Activated CD8-positive, alpha-beta memory T cell treated with anti-CD3 and anti-CD28 coated beads for 36 hours (primary cell): ENCODE measurements around the gene TEP1. TPM values are rescaled to one million over a fixed set of nuclear protein-coding genes. Genes with fewer than 3 reads are reported as not detected.
"Not testable (repeated sequence)": the region's sequence is repeated elsewhere in the genome, so short reads cannot be mapped to it uniquely, and the experiment has no call there.

Source experiments
- CTCF ChIA-PET: fragments of 350-600 bp; sonication (Branson Sonifier 250); formaldehyde crosslinking; loops from one replicate; lab custom pipeline; 2021; ENCODE audit warnings: antibody characterized with exemption; lab: Charles Lee
- POLR2A ChIA-PET: fragments of 350-600 bp; sonication (Branson Sonifier 250); formaldehyde crosslinking; loops from one replicate; lab custom pipeline; 2021; ENCODE audit warnings: antibody characterized with exemption; lab: Charles Lee
- total RNA-seq, 2 experiments: library from RNA; stranded (reverse); gene quantifications; one replicate each; pipeline ENCODE4 v1.2.3, GENCODE V29; 2021

TEP1 gene
- total RNA-seq: 10 to 100 TPM; 29.9 to 31.6 TPM

- POLR2A ChIA-PET: interaction anchor here (0.6 to 2.4 kb wide), 6 partner anchors 42 to 310 kb away, joined by 3 to 15 read pairs (median 4); partner anchors contain the start of genes APEX1, PARP2 and PNP
- CTCF ChIA-PET: interaction anchor here (1.1 to 1.9 kb wide), 5 partner anchors 8 to 85 kb away, joined by 3 to 5 read pairs (median 3); partner anchors contain the start of gene PARP2
Measured at GRCh38 chr14:20412876-20413743, at the start of gene TEP1. TSS of gene TEP1 (minus strand) at chr14:20413501. CDS start at chr14:20408439, 5,062 bp downstream.

GRCh38 chr14:20461225-20462141, 48.2 kb upstream of the TEP1 start, which contains the start of gene PIP4P1:
TSS of gene PIP4P1 (minus strand) at chr14:20461434. CDS start at chr14:20461325, 109 bp downstream.
- ChIA-PET POLR2A (interaction anchor here (0.6 to 1.7 kb wide), 6 partner anchors 8 to 128 kb away, joined by 3 to 19 read pairs (median 6); partner anchors contain the start of genes CCNB1IP1, PARP2 and PNP), CTCF (interaction anchor here (0.6 to 2.2 kb wide), 5 partner anchors 8 to 152 kb away, joined by 3 to 6 read pairs (median 4); partner anchors contain the start of genes PARP2 and PNP)

DNA sequence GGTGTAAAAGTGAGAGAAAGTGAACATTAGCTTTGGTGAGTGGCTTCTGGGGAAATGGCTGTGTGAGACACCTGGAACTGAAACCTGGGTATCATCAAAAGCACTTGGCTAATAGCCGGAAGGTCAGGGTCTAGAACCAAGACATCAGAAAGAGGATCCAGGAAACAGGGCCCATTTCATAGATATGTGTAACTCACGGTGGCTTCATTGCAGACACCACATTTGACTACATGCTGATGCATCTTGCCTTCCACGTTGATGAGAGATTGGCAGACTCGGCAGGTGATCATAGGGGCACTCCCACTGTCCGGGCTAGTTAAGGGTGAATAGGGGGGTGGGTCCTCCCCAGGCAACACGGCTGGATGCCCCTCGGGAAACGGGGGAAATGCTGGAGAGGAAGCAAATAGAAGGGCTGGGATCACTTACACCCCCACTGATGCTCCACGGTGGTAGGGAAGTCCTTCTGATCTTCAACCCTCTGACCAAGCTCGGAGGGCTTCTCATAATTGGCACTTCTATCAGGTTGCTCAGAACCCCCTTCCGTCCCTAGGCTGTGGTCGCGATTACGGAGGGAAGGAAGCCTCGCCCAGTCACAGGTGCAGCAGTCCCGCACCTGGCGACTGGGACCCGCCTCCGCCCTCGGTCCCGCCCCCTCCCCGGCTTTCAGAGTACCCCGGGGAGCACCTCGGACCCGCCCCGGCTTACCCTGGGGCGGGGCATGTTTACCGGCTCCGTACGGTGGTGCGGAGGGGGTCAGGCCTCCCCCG, 47.3 kb upstream of the TEP1 start:
- CTCF ChIA-PET: interaction anchor here (0.6 to 2.2 kb wide), 5 partner anchors 9 to 153 kb away, joined by 3 to 6 read pairs (median 4); partner anchors contain the start of genes PARP2 and PNP

DNA sequence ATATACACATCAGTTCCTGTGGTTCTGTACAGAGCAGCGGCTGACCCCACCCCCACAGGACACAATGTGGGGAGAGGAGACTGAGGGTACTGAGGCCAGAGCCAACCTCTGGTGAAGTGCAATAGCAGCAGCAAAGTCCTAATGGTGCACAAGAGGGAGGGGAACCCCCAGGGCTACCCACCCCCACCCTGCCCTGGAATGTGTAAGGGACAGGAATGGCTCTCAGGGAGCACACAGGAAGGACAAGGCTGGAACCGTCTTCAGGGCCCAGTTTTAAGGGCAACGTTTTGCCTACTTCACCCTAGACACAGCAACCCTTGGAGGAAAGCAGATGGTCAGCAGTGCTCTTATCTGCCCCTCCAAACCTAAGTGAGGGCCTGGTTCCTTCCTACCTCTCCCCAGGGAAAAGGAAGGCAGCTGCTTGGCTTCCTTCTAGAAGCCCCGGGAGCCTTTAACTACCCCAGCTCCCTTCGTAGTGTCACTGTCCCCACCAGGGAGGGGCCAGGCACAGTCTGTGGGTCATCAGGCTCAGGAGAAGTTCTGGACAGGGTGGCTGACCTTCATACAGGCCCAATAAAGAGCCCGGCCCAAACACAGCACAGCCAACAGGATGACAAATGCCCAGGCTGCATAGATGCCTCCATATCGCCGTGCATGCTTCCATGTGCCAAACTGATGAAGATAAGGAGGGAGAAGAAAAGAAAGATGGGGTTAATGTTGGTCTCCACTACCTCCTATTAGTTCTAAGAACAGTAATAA, 44.9 kb upstream of the TEP1 start:
- POLR2A ChIA-PET: no interaction called here
- CTCF ChIA-PET: no interaction called here

More for the DNA sequence above, 47.3 kb upstream of the TEP1 start:
- POLR2A ChIA-PET: interaction anchor here (0.6 to 1.7 kb wide), 6 partner anchors 9 to 127 kb away, joined by 3 to 19 read pairs (median 6); partner anchors contain the start of genes CCNB1IP1, PARP2 and PNP

GRCh38 chr14:20456971-20457370, 43.7 kb upstream of the TEP1 start:
- ChIA-PET POLR2A (interaction anchor here (2.7 kb wide), 1 partner anchor 12 kb away, joined by 32 read pairs; the partner anchor contains the start of gene PNP), CTCF (interaction anchor here (1.8 to 2.1 kb wide), 2 partner anchors 13 to 42 kb away, joined by 4 to 21 read pairs; partner anchors contain the start of gene PNP)

DNA sequence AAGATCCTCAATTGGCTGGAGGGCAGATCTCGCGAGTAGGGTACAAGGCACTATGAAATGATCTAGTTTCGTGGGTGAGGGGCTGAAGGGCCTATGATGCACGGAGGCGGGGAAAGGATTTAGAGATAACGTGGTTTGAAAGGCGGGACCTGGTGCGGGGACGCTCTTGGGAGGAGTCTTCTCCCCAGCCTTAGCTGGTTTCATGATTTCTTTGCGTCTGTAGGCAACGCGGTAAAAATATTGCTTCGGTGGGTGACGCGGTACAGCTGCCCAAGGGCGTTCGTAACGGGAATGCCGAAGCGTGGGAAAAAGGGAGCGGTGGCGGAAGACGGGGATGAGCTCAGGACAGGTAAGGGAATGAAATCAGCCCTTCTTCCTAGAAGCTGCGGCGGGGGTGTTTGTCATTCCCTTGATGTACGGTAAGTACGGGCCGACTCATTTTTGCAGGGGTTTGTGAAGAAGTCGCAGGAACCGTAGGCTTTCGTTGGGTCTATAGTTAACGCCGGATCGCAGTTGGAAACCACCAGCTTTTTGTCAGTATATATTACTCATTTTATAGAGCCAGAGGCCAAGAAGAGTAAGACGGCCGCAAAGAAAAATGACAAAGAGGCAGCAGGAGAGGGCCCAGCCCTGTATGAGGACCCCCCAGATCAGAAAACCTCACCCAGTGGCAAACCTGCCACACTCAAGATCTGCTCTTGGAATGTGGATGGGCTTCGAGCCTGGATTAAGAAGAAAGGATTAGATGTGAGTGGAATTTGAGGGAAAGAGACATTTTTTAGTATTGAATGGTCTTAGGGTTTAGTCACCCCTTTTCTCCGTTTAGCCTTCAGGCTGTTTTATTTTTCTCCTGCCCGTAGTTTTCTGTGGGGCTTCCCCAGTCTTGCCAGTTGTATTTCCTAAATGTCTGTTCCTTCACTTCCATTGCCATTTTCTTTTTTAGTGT, 42.3 kb upstream of the TEP1 start:
- CTCF ChIA-PET: interaction anchor here (1.8 to 2.1 kb wide), 3 partner anchors 14 to 112 kb away, joined by 4 to 21 read pairs (median 8); partner anchors contain the start of genes PARP2 and PNP
- POLR2A ChIA-PET: interaction anchor here (0.5 to 2.7 kb wide), 9 partner anchors 10 to 539 kb away, joined by 3 to 32 read pairs (median 4); partner anchors contain the start of genes PARP2, PNP and TEP1

- POLR2A ChIA-PET: interaction anchor here (0.5 to 2.7 kb wide), 9 partner anchors 11 to 538 kb away, joined by 3 to 32 read pairs (median 4); partner anchors contain the start of genes PARP2, PNP and TEP1
- CTCF ChIA-PET: interaction anchor here (1.8 to 2.1 kb wide), 3 partner anchors 15 to 111 kb away, joined by 4 to 21 read pairs (median 8); partner anchors contain the start of genes PARP2 and PNP
Measured at GRCh38 chr14:20454516-20455354, 41.4 kb upstream of the TEP1 start, which contains the start of the genes APEX1 and OSGEP. TSS of gene APEX1 (plus strand) at chr14:20455226. CDS start at chr14:20455646, 420 bp downstream. TSS of gene OSGEP (minus strand) at chr14:20454812. CDS start at chr14:20454683, 129 bp downstream.

- POLR2A ChIA-PET: interaction anchor here (1.0 kb wide), 1 partner anchor 9 kb away, joined by 3 read pairs; no protein-coding TSS in a partner anchor
- CTCF ChIA-PET: interaction anchor here (0.6 to 1.7 kb wide), 4 partner anchors 37 to 109 kb away, joined by 3 to 5 read pairs (median 4); partner anchors contain the start of genes PARP2 and TEP1
Measured at GRCh38 chr14:20452831-20453230, 39.5 kb upstream of the TEP1 start.

GRCh38 chr14:20446889-20447288, 33.6 kb upstream of the TEP1 start:
- ChIA-PET CTCF (no interaction called here), POLR2A (no interaction called here)

GRCh38 chr14:20443650-20444049, 30.3 kb upstream of the TEP1 start:
- POLR2A ChIA-PET, CTCF ChIA-PET: not testable (repeated sequence)

DNA sequence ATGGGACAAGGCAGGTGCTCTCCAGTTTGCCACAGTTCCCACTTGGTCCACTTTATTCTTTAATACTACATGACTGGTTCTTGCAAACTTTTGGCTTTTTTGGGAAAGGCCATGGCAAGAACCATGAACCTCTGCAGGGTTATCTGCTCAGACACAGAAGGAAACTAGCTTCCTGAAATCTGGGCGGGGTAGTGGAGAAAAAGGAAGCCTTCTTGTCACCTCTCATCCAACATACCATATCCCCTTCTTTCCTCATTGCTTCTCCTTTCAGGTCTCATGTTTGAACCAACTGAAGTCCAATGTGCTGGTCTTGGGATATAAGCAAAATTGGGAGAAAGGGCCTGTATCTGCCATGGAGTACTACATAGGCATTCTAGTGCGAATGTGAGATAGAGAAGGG, 28.2 kb upstream of the TEP1 start:
- ChIA-PET POLR2A (no interaction called here), CTCF (interaction anchor here (0.9 kb wide), 1 partner anchor 26 kb away, joined by 3 read pairs; no protein-coding TSS in a partner anchor)

- CTCF ChIA-PET: interaction anchor here (0.9 kb wide), 1 partner anchor 25 kb away, joined by 3 read pairs; no protein-coding TSS in a partner anchor
- POLR2A ChIA-PET: no interaction called here
Measured at GRCh38 chr14:20440882-20441281, 27.6 kb upstream of the TEP1 start.

GRCh38 chr14:20440465-20440864, 27.2 kb upstream of the TEP1 start:
- ChIA-PET POLR2A (interaction anchor here (0.6 kb wide), 1 partner anchor 98 kb away, joined by 3 read pairs; no protein-coding TSS in a partner anchor), CTCF (no interaction called here)

- ChIA-PET CTCF (no interaction called here), POLR2A (no interaction called here)
Measured at GRCh38 chr14:20438664-20439063, 25.4 kb upstream of the TEP1 start.
